G401.6 (cell line): ENCODE results near the gene KRTAP10-8.
"Not testable (repeated sequence)": the region's sequence is repeated elsewhere in the genome, so short reads cannot be mapped to it uniquely, and the experiment has no call there.

Source experiments
- FAIRE-seq: peaks from 2 replicates; lab custom pipeline; 2012; peaks lifted over from hg19 to GRCh38; lab: Jason Lieb, UNC

The KRTAP10-8 gene

GRCh38 chr21:44612029-44612486 lies at the start of gene KRTAP10-8:
TSS of gene KRTAP10-8 (plus strand) at chr21:44612079. CDS start at chr21:44612101, 22 bp downstream.
- FAIRE-seq: no peak

GRCh38 chr21:44564099-44564498 lies 47.8 kb upstream of the KRTAP10-8 start:
- FAIRE-seq: no peak

GRCh38 chr21:44564886-44565598 lies 46.8 kb upstream of the KRTAP10-8 start:
- no peak for FAIRE-seq

GRCh38 chr21:44566403-44566802 lies 45.5 kb upstream of the KRTAP10-8 start:
- FAIRE-seq: no peak

GRCh38 chr21:44567481-44568171 lies 44.3 kb upstream of the KRTAP10-8 start:
- FAIRE-seq: no peak

- no peak for FAIRE-seq
Observed at GRCh38 chr21:44568261-44568660, 43.6 kb upstream of the KRTAP10-8 start.

GRCh38 chr21:44568667-44569556 lies 43.0 kb upstream of the KRTAP10-8 start:
- FAIRE-seq: no peak

- FAIRE-seq: no peak
Observed at GRCh38 chr21:44569861-44570517, 41.9 kb upstream of the KRTAP10-8 start.

GRCh38 chr21:44571296-44571695 lies 40.6 kb upstream of the KRTAP10-8 start:
- no peak for FAIRE-seq

GRCh38 chr21:44571844-44572782 lies 39.8 kb upstream of the KRTAP10-8 start:
- no peak for FAIRE-seq

GRCh38 chr21:44572959-44573583 lies 38.8 kb upstream of the KRTAP10-8 start:
- no peak for FAIRE-seq

GRCh38 chr21:44573630-44574456 lies 38.0 kb upstream of the KRTAP10-8 start, which contains the start of gene KRTAP10-4:
TSS of gene KRTAP10-4 (plus strand) at chr21:44573729. CDS start at chr21:44573759, 30 bp downstream.
- FAIRE-seq: not testable (repeated sequence)

GRCh38 chr21:44574457-44575306 lies 37.2 kb upstream of the KRTAP10-8 start:
- FAIRE-seq: no peak

- no peak for FAIRE-seq
Observed at GRCh38 chr21:44575307-44576024, 36.4 kb upstream of the KRTAP10-8 start.

- no peak for FAIRE-seq
Observed at GRCh38 chr21:44576025-44576420, 35.9 kb upstream of the KRTAP10-8 start.

- FAIRE-seq: no peak
Observed at GRCh38 chr21:44578371-44579055, 33.4 kb upstream of the KRTAP10-8 start.
